SK-N-SH treated with all-trans-retinoic acid at 6 μM for 48 hours (cell line): ENCODE measurements around the gene LDLRAP1.

Source experiments
- ATAC-seq: fragments of 200-7000 bp; cut with Tn5 transposase; 3 replicates; pipeline ENCODE4 v1.9.1; 2020; ENCODE audit warnings: mild to moderate bottlenecking, moderate library complexity
- ARNTL ChIP-seq: fragments of 450-650 bp; formaldehyde crosslinking; IDR thresholded peaks from 2 replicates; pipeline ENCODE4 v1.5.0; 2020; ENCODE audit warnings: low read depth, mild to moderate bottlenecking, moderate library complexity, borderline replicate concordance
- CSDC2 ChIP-seq: fragments of 250-450 bp; sonication (Bioruptor Pico); IDR thresholded peaks from 2 replicates; pipeline ENCODE4 v1.5.0; 2020; ENCODE audit warnings: mild to moderate bottlenecking, moderate library complexity
- ESRRG ChIP-seq: fragments of 250-450 bp; sonication (Bioruptor Pico); IDR thresholded peaks from 2 replicates; pipeline ENCODE4 v1.6.1; 2021; ENCODE audit warnings: mild to moderate bottlenecking
- GLIS3 ChIP-seq: fragments of 250-450 bp; sonication (Bioruptor Pico); IDR thresholded peaks from 2 replicates; pipeline ENCODE4 v1.5.0; 2020; ENCODE audit warnings: mild to moderate bottlenecking, moderate library complexity
- ISL1 ChIP-seq: fragments of 250-450 bp; sonication (Bioruptor Pico); IDR thresholded peaks from 2 replicates; pipeline ENCODE4 v2.1.2; 2022; ENCODE audit warnings: mild to moderate bottlenecking, moderate library complexity
- PPARA ChIP-seq: fragments of 250-450 bp; sonication (Bioruptor Pico); IDR thresholded peaks from 2 replicates; pipeline ENCODE4 v1.5.0; 2020; ENCODE audit warnings: mild to moderate bottlenecking, borderline replicate concordance
- SNAI2 ChIP-seq: fragments of 250-450 bp; sonication (Bioruptor Pico); IDR thresholded peaks from 2 replicates; pipeline ENCODE4 v1.5.0; 2020; ENCODE audit warnings: mild to moderate bottlenecking, moderate library complexity
- TCF4 ChIP-seq: fragments of 250-450 bp; sonication (Bioruptor Pico); IDR thresholded peaks from 2 replicates; pipeline ENCODE4 v1.8.0; 2021; ENCODE audit warnings: mild to moderate bottlenecking, moderate library complexity, borderline replicate concordance
- ZC3H10 ChIP-seq: fragments of 250-450 bp; sonication (Bioruptor Pico); IDR thresholded peaks from 2 replicates; pipeline ENCODE4 v1.5.1; 2021; ENCODE audit warnings: mild to moderate bottlenecking, moderate library complexity
- ZFP3 ChIP-seq: fragments of 250-450 bp; sonication (Bioruptor Pico); IDR thresholded peaks from 2 replicates; pipeline ENCODE4 v1.5.0; 2020; ENCODE audit warnings: mild to moderate bottlenecking, moderate library complexity
- ZFP30 ChIP-seq: fragments of 450-650 bp; formaldehyde crosslinking; IDR thresholded peaks from 2 replicates; pipeline ENCODE4 v1.5.0; 2022; ENCODE audit warnings: mild to moderate bottlenecking, moderate library complexity
- ZNF565 ChIP-seq: fragments of 450-650 bp; formaldehyde crosslinking; conservative IDR thresholded peaks from 2 replicates; pipeline ENCODE4 v1.5.0; 2020; ENCODE audit warnings: low read depth, mild to moderate bottlenecking, moderate library complexity
- ZNF70 ChIP-seq: fragments of 450-650 bp; formaldehyde crosslinking; IDR thresholded peaks from 2 replicates; pipeline ENCODE4 v1.5.0; 2020; ENCODE audit warnings: mild to moderate bottlenecking, moderate library complexity
- ZNF8 ChIP-seq: fragments of 450-650 bp; formaldehyde crosslinking; IDR thresholded peaks from 2 replicates; pipeline ENCODE4 v1.5.0; 2020; ENCODE audit warnings: mild to moderate bottlenecking, moderate library complexity
- TF ChIP-seq, protein P1 (sequence below): fragments of 250-450 bp; sonication (Bioruptor Pico); IDR thresholded peaks from 2 replicates; pipeline ENCODE4 v1.5.0; 2020; ENCODE audit warnings: mild to moderate bottlenecking, moderate library complexity
- TF ChIP-seq, protein P2 (sequence below): fragments of 250-450 bp; sonication (Bioruptor Pico); IDR thresholded peaks from 2 replicates; pipeline ENCODE4 v1.8.0; 2021; ENCODE audit warnings: low read depth, mild to moderate bottlenecking, moderate library complexity, borderline replicate concordance
- TF ChIP-seq, protein P3 (sequence below): fragments of 250-450 bp; sonication (Bioruptor Pico); IDR thresholded peaks from 2 replicates; pipeline ENCODE4 v1.5.1; 2021; ENCODE audit warnings: mild to moderate bottlenecking, moderate library complexity
- TF ChIP-seq, protein P4 (sequence below): fragments of 250-450 bp; sonication (Bioruptor Pico); IDR thresholded peaks from 2 replicates; pipeline ENCODE4 v1.5.1; 2020; ENCODE audit warnings: low read depth, mild to moderate bottlenecking, moderate library complexity

Gene LDLRAP1

DNA sequence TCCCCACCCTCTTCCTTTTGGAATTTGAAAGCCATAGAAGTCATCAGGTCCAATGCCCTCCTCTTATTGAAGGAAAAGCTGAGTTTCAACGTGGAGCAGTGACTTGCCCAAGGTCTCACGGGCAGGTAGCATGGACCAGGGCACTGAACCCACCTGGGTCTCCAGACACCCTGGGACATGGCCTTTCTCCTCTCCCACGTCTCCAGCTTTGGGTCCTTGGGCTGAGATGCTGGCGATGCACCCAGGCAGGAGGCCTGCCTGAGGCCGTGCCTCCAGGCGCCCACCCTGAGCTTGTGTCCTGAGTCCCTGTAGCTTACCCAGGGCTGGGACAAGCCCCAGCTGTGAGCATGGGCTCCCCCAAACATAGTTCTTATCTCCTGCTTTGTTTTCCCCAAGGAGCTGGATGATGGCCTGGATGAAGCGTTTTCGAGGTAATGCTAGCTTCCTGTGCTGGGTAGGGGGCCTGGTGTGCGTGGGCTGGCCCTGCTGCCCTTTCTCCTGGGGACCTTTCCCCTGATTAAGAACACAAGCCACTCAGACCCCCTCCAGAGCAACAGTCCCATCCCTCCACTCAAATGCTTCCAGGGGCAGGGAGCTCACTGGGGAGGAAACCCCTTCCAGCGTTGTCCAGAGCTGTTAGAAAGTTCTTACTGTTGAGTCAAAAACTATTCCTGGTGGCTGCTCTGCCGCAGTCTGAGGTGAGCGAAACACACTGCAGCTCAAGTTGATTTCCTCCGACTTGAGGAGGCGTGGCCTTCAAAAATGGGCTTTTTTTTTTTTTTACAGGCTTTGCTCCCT is 21.6 kb downstream of the LDLRAP1 start:
- ATAC-seq = no peak
- no peak for TF ChIP-seq PPARA (CRISPR knock-in tag)
- TF ChIP-seq, protein P1, sequence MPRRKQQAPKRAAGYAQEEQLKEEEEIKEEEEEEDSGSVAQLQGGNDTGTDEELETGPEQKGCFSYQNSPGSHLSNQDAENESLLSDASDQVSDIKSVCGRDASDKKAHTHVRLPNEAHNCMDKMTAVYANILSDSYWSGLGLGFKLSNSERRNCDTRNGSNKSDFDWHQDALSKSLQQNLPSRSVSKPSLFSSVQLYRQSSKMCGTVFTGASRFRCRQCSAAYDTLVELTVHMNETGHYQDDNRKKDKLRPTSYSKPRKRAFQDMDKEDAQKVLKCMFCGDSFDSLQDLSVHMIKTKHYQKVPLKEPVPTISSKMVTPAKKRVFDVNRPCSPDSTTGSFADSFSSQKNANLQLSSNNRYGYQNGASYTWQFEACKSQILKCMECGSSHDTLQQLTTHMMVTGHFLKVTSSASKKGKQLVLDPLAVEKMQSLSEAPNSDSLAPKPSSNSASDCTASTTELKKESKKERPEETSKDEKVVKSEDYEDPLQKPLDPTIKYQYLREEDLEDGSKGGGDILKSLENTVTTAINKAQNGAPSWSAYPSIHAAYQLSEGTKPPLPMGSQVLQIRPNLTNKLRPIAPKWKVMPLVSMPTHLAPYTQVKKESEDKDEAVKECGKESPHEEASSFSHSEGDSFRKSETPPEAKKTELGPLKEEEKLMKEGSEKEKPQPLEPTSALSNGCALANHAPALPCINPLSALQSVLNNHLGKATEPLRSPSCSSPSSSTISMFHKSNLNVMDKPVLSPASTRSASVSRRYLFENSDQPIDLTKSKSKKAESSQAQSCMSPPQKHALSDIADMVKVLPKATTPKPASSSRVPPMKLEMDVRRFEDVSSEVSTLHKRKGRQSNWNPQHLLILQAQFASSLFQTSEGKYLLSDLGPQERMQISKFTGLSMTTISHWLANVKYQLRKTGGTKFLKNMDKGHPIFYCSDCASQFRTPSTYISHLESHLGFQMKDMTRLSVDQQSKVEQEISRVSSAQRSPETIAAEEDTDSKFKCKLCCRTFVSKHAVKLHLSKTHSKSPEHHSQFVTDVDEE (CRISPR knock-in tag) = no peak
- TF ChIP-seq SNAI2 (CRISPR knock-in tag) = no peak

DNA sequence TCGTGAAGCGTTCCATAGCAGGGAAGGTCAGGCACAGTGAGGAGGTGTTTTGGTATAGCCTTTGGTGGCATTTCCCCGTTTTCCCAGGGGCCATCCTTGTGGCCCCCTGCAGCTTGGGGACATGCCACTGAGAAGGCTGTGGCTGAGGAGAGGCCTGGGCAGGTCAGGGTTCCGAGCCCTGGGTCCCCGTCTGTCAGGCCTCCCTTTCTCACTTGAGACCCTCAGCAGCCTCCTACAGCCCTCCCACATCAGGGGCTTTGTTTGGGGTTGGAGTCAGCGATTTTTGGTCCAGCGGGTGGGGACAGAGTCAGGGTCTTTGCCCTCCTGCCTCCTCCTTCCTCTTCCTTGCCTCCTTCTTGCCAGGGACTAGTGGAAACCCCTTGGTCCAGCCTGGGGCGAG is 22.2 kb downstream of the LDLRAP1 start:
- no peak for TF ChIP-seq ZNF8 (CRISPR knock-in tag)
- TF ChIP-seq ZNF70 (CRISPR knock-in tag) = no peak
- no peak for TF ChIP-seq ESRRG (CRISPR knock-in tag)
- no peak for TF ChIP-seq ZFP3
- TF ChIP-seq, protein P2, sequence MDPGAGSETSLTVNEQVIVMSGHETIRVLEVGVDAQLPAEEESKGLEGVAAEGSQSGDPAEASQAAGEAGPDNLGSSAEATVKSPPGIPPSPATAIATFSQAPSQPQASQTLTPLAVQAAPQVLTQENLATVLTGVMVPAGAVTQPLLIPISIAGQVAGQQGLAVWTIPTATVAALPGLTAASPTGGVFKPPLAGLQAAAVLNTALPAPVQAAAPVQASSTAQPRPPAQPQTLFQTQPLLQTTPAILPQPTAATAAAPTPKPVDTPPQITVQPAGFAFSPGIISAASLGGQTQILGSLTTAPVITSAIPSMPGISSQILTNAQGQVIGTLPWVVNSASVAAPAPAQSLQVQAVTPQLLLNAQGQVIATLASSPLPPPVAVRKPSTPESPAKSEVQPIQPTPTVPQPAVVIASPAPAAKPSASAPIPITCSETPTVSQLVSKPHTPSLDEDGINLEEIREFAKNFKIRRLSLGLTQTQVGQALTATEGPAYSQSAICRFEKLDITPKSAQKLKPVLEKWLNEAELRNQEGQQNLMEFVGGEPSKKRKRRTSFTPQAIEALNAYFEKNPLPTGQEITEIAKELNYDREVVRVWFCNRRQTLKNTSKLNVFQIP (CRISPR knock-in tag) = no peak
- no peak for TF ChIP-seq ZNF565 (CRISPR knock-in tag)
- TF ChIP-seq ARNTL (CRISPR knock-in tag) = no peak
- no peak for TF ChIP-seq ISL1 (CRISPR knock-in tag)
- no peak for ATAC-seq

DNA sequence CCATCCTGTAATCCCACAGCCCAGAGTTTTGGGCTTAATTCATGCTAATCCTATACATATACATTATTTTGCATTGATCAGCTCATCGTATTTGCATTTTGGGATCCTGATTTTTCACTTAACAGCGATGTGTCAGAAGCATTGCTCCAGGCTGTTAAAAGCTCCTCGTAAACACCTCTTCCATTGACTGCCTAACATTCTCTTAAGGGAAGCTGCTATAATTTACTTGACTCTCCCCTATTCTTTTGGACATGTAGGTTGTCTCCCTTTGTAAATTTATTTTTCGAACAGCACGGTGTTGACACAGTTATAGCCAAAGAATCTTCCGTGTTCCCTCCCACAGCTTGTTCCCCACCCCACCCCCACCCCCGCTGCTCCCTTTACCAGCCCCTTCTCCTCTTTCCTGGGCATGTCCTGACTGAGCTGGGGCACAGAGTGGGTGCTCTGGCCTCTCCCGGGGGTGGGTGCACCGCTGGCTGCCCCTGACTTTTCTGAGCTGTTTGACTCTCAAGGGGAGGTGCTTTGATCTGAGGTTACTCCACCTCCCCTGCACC is 22.8 kb downstream of the LDLRAP1 start:
- no peak for ATAC-seq
- TF ChIP-seq, protein P1 (CRISPR knock-in tag) = no peak
- TF ChIP-seq SNAI2 (CRISPR knock-in tag) = no peak
- no peak for TF ChIP-seq GLIS3 (CRISPR knock-in tag)
- no peak for TF ChIP-seq CSDC2 (CRISPR knock-in tag)
- no peak for TF ChIP-seq TCF4 (CRISPR knock-in tag)
- no peak for TF ChIP-seq ZNF8 (CRISPR knock-in tag)
- no peak for TF ChIP-seq ZC3H10
- TF ChIP-seq ARNTL (CRISPR knock-in tag) = no peak
- TF ChIP-seq, protein P3, sequence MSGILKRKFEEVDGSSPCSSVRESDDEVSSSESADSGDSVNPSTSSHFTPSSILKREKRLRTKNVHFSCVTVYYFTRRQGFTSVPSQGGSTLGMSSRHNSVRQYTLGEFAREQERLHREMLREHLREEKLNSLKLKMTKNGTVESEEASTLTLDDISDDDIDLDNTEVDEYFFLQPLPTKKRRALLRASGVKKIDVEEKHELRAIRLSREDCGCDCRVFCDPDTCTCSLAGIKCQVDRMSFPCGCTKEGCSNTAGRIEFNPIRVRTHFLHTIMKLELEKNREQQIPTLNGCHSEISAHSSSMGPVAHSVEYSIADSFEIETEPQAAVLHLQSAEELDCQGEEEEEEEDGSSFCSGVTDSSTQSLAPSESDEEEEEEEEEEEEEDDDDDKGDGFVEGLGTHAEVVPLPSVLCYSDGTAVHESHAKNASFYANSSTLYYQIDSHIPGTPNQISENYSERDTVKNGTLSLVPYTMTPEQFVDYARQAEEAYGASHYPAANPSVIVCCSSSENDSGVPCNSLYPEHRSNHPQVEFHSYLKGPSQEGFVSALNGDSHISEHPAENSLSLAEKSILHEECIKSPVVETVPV = no peak
- TF ChIP-seq ZFP30 (CRISPR knock-in tag) = no peak
- TF ChIP-seq ESRRG (CRISPR knock-in tag) = no peak
- TF ChIP-seq ZNF565 (CRISPR knock-in tag) = no peak

DNA sequence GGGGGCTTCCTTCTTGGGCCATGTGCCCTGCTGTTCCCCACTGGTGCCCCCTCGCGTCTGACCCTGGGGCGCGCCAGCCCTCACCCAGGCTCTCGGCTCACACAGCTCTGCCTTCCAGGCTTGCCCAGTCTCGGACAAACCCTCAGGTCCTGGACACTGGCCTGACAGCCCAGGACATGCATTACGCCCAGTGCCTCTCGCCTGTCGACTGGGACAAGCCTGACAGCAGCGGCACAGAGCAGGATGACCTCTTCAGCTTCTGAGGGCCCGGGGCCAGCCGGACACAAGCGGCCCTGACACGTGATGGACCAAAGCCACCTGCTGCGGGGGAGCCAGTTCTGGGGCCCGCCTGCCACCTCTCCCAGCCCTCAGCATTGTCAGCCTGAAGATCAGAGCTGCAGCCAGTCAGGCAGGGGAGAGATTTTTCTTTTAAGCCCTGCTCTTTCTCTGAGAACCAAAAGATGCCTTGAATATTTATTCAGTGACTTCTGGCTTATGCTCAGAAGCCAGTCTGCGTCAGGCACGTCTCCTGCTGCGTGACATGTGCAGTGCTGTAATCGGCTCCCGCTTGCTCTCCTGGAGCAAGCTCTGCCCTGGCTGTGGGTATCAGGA is 23.4 kb downstream of the LDLRAP1 start:
- no peak for ATAC-seq
- TF ChIP-seq ZNF565 (CRISPR knock-in tag) (no peak), ISL1 (CRISPR knock-in tag) (no peak), ZC3H10 (no peak)
- TF ChIP-seq, protein P4, sequence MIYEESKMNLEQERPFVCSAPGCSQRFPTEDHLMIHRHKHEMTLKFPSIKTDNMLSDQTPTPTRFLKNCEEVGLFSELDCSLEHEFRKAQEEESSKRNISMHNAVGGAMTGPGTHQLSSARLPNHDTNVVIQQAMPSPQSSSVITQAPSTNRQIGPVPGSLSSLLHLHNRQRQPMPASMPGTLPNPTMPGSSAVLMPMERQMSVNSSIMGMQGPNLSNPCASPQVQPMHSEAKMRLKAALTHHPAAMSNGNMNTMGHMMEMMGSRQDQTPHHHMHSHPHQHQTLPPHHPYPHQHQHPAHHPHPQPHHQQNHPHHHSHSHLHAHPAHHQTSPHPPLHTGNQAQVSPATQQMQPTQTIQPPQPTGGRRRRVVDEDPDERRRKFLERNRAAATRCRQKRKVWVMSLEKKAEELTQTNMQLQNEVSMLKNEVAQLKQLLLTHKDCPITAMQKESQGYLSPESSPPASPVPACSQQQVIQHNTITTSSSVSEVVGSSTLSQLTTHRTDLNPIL (CRISPR knock-in tag) = no peak
- TF ChIP-seq, protein P2 (CRISPR knock-in tag) = no peak
